ENCODE results near the gene GNGT1.

GNGT1 gene

GRCh38 chr7:93906267-93906666, at the start of gene GNGT1:
TSS of gene GNGT1 (plus strand) at chr7:93906567. CDS start at chr7:93906747, 180 bp downstream.
- no peak for DNase-seq (ENCODE audit: low read depth, low spot score)

GRCh38 chr7:93858857-93859256, 47.5 kb upstream of the GNGT1 start:
- DNase-seq (ENCODE audit: low read depth, low spot score): no peak

DNA sequence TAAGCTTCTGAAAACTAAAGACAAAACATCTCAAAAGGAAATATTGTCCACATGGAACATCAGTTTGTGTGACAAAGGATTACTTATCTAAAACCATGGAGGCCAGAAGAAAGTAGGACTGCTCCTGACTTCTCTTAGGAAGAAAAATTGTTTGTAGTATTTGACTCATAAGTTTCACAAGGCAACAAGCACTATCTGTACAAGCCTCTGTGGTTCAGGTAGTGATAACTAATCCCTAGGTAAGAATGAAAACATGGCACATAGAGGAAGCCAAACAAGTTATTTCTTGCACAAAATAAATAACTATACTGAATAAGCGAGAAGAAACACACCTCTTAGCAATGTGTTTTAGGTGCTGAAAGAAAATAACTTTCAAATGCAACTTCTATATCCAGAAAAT, 46.1 kb upstream of the GNGT1 start:
- DNase-seq (ENCODE audit: low read depth, low spot score): no peak

DNA sequence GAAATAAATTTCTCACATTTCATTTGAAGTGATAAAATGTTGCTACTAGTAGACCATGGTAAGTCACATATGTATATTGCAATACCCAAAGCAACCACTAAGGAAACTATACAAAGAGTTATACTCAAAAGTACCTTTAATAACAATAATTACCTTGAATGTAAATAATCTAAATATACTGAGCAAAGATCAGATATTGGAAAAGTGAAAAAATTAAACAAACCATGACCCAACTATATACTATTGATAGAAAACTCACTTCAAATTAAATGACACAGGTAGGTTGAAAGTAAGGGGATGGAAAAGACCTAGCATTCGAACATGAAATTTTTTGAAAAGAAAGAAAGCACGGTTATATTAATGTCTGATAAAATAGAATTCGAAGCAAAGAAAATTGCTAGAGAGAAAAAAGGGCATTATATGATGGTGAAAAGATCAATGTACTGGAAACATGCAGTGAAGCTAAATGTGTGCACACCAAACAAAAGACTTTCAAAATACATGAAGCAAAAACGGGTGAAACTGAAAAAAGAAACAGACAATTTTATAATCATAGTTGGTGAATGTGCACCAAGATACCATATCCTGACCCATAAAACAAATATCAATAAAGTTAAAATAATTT, 44.9 kb upstream of the GNGT1 start:
- DNase-seq (ENCODE audit: low read depth, low spot score): no peak

GRCh38 chr7:93862651-93863050, 43.7 kb upstream of the GNGT1 start:
- DNase-seq (ENCODE audit: low read depth, low spot score): no peak

DNA sequence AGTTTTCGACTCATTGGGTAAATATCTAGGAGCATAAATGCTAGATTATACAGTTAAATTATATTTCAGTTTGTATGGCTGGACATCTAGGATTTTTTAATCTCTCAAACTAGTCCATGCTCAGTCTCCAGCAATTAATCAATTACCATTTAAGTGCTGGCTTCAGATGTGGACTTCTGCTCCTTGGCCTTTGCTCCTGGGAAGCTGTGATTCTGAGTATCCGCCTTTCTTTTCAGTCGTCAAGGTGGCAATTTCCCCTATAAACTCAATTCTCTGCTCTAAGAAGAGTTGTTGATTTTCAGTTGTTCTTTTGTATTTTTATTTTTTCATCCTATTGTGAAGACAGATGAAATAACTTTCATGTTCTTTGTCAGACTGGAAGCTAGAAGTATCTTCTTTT, 39.5 kb upstream of the GNGT1 start:
- no peak for DNase-seq (ENCODE audit: low read depth, low spot score)

GRCh38 chr7:93873998-93874574, 32.3 kb upstream of the GNGT1 start:
- no peak for DNase-seq (ENCODE audit: low read depth, low spot score)

GRCh38 chr7:93877742-93878141, 28.6 kb upstream of the GNGT1 start:
- DNase-seq (ENCODE audit: low read depth, low spot score): no peak

DNA sequence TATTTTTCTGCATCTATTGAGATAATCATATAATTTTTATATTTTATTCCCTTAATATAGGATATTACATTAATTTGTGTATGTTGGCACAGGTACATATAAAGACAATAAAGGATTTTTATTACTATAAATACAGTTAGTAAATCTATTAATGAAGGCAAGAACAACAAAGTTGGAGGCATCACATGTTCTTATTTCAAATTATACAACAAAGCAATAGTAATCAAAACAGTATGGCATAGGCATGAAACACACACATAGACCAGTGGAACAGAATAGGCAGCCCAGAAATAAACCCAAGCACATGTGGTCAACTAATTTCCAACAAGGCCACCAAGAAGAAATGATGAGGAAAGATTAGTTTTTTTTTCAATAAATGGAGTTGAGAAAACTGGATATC, 27.0 kb upstream of the GNGT1 start:
- no peak for DNase-seq (ENCODE audit: low read depth, low spot score)

- DNase-seq (ENCODE audit: low read depth, low spot score): no peak
These were observed 23.9 kb upstream of the GNGT1 start for GRCh38 chr7:93882468-93882867.

DNA sequence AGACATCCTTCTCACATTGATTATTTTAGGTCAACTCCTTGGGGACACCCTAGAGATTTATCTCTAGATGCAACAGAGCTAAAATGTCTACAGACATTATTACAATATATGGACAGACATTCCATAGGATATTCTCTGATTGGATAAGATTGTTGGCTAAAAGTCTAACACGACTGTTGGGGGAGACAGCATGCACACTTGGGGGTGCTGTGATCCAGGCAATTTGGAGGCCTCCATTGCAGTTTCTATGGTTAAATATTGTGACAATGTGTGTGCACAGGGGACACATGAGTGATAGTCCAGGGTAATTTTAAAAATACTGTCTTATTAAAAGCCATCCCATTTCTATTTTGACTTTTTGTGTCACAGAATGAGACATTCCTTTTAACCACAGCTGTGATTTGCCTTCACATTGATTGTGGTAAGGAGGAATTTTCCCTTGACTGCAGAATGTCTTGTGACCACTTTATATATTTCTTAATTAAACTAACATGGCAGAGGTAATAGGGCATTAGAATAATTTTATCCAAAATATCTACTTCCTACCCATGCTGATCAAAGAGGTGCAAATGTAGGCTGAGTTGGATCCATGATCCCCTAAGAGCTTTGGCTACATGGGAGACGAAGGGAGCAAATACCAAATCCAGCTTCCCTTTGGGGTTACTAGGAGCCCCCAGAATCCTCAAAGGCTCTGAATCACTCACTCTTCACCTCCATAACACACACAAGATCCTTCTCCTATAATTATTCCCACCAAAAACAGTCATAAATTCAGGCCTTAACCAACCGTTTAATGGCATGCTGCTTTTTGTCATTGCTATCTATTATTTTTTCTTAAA, 23.1 kb upstream of the GNGT1 start:
- DNase-seq (ENCODE audit: low read depth, low spot score): no peak

DNA sequence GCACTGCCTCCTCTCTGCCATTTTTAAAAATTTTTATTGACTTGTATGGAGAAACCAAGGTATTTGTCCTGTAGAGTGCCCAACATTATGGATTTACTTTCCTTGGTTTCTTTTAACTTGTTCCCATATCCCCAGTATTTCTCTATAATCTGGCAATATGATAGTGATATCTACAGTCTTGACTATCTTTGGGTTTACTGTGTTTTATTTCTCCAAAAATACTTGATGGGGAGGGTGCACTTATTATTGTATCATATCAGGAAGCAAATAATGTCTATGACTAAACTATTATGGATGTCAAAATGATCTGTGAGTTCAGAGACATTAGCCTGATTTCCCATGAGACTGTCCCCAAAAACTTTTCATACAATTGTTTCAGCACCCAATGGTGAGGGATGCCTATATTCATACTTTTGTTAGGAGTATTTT, 22.4 kb upstream of the GNGT1 start:
- no peak for DNase-seq (ENCODE audit: low read depth, low spot score)

DNA sequence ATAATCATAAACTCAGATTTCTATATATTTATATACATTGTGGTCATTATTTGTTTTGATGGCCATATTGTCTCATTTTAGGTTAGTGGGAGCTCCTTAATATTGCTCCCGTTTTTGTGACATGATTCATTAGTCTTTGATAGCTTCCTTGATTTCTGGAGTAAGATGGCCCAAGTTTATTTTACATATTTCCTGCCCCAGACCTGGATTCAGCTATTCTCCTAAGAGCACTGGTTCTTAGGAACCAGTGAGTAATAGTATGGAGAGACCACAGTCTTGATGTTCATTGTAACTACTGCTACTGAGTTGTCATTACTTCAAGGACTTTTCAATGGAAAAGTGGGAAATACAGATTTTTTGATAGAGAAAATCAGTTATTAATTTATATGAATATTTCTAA, 21.8 kb upstream of the GNGT1 start:
- DNase-seq (ENCODE audit: low read depth, low spot score): no peak

DNA sequence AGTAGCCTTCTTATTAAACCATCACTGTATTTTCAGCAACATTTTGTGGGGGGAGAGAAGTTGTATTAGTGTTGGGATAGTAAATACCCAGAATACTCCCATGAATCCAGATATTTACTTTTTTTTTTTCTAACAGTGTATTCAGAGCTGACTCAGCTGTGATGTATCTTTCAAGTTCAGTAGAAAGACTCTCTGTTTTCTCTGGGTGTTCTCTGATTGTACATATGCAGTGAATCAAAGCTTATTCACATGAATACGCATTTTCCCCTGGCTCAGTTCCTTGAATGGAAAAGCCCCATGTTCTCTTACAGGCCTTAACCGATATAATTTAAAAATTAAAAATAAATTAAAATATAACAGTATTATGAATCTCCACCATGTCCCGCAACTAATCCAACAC, 17.1 kb upstream of the GNGT1 start:
- DNase-seq (ENCODE audit: low read depth, low spot score): no peak

- DNase-seq (ENCODE audit: low read depth, low spot score): no peak
These were observed 16.3 kb upstream of the GNGT1 start for GRCh38 chr7:93890041-93890463.

DNA sequence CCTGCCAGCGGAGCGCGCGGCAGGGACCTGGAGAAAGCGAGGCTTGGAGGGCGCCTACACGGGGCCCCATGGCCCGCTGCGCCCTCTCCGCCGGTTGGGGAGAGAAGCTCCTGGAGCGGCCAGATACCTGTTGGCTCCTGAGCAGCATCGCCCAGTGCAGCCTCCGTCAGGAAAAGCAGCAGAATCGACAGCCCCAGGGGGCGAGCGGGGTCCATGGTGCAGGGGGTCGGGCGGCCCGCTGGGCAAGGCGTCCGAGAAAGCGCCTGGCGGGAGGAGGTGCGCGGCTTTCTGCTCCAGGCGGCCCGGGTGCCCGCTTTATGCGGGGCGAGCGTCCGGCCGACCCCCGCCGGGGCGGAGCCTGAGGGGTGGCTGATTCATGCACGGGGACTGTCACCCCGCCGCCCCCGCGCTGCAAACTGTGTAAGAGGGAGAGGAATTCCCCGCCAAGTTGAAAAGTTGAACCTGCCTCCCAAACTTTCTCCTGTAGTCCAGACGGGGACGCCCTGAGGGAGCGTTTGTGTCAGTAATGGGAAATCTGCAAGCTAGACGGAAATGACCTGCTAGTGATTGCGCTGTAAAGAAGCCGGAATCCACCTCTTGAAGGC, 15.8 kb upstream of the GNGT1 start, which contains the start of gene TFPI2:
Gene TFPI2 (minus strand): TSS at position 290 of the 605 bp plus-strand sequence. CDS start 75 bp downstream, at position 215.
- DNase-seq (ENCODE audit: low read depth, low spot score): no peak

- no peak for DNase-seq (ENCODE audit: low read depth, low spot score)
These were observed 11.9 kb upstream of the GNGT1 start for GRCh38 chr7:93894426-93894825.

- no peak for DNase-seq (ENCODE audit: low read depth, low spot score)
These were observed 11.3 kb upstream of the GNGT1 start for GRCh38 chr7:93894966-93895640.

GRCh38 chr7:93895859-93896600, 10.3 kb upstream of the GNGT1 start:
- no peak for DNase-seq (ENCODE audit: low read depth, low spot score)

- DNase-seq (ENCODE audit: low read depth, low spot score): no peak
These were observed 8.7 kb upstream of the GNGT1 start for GRCh38 chr7:93897680-93898079.

Measured in activated CD4-positive, CD25-positive, alpha-beta regulatory T cell treated with anti-CD3 and anti-CD28 coated beads, Interleukin-2, amount 50 U/mL, for 16 hours (primary cell).